BE2C (cell line): ENCODE results near the gene KIAA0040.

Experiments used
- DNase-seq: peaks from one replicate; pipeline ENCODE4 v3.0.0-alpha.2; 2020
- H3K27me3 ChIP-seq: fragments of 250-450 bp; sonication (Bioruptor Pico); 2 replicates; pipeline ENCODE4 v1.5.1; 2020; ENCODE audit warnings: mild to moderate bottlenecking
- H3K36me3 ChIP-seq: fragments of 250-450 bp; sonication (Bioruptor Pico); 2 replicates; pipeline ENCODE4 v1.5.1; 2020; ENCODE audit warnings: mild to moderate bottlenecking
- H3K4me1 ChIP-seq: fragments of 250-450 bp; sonication (Bioruptor Pico); 2 replicates; pipeline ENCODE4 v1.5.1; 2020
- H3K4me3 ChIP-seq: 2 replicates; pipeline ENCODE4 v1.5.1; 2011; ENCODE audit warnings: low read depth, low read length
- H3K9me3 ChIP-seq: fragments of 250-450 bp; sonication (Bioruptor Pico); 2 replicates; pipeline ENCODE4 v1.5.1; 2020
- CTCF ChIP-seq: IDR thresholded peaks from 2 replicates; pipeline ENCODE4 v1.5.1; 2012; ENCODE audit warnings: mild to moderate bottlenecking, low read depth, low read length

The KIAA0040 gene

DNA sequence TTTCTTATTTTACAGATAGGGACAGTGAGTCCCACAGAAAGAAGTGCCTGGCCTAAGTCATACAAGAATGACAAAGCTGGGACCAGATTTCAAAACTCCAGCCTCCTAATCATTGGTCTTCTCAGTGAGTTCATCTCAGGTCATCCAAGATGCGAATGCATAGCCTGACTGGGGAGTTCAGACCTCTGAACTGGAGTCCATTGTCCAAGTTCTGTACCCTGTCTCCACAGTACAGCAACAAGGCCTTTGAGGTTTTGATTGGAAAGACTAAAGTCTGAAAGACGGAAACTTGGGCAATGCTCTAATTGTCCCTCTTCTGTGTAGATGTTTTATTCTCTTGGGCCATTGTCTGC, 63.0 kb downstream of the KIAA0040 start:
- Histone ChIP-seq H3K27me3 (no peaks in the 10 kb centered on the region), H3K36me3 (no peaks in the 10 kb centered on the region), H3K4me3 (no peak overlapping the region), H3K4me1 (peaks cover 10% of the 10 kb centered on the region), H3K9me3 (no peaks in the 10 kb centered on the region)
- no peak for TF ChIP-seq CTCF
- no peak for DNase-seq

GRCh38 chr1:175129182-175129581, 63.4 kb downstream of the KIAA0040 start:
- Histone ChIP-seq H3K27me3 (no peaks in the 10 kb centered on the region), H3K9me3 (no peaks in the 10 kb centered on the region), H3K4me1 (peaks cover 10% of the 10 kb centered on the region), H3K4me3 (no peak overlapping the region), H3K36me3 (no peaks in the 10 kb centered on the region)
- no peak for DNase-seq
- TF ChIP-seq CTCF, result no peak

DNA sequence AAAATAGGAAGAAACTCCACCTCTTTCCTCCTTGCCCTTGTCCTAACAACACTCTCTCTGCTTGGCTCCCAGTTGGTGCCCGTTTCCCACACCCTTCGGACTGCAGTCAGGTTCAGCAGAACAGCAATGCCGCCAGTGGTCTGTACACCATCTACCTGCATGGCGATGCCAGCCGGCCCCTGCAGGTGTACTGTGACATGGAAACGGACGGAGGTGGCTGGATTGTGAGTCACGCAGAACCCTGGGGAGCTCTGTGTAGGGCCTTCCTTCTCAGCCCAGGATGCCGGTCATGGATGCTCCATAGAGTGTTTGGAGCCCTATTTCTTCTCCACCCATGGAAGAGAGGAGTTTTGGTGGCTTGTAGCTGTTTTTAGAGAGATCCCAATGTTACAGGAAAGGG, 64.1 kb downstream of the KIAA0040 start:
- DNase-seq, result no peak
- Histone ChIP-seq H3K4me3 (no peak overlapping the region), H3K4me1 (peaks cover 10% of the 10 kb centered on the region), H3K27me3 (no peaks in the 10 kb centered on the region), H3K36me3 (no peaks in the 10 kb centered on the region), H3K9me3 (no peaks in the 10 kb centered on the region)
- no peak for TF ChIP-seq CTCF

DNA sequence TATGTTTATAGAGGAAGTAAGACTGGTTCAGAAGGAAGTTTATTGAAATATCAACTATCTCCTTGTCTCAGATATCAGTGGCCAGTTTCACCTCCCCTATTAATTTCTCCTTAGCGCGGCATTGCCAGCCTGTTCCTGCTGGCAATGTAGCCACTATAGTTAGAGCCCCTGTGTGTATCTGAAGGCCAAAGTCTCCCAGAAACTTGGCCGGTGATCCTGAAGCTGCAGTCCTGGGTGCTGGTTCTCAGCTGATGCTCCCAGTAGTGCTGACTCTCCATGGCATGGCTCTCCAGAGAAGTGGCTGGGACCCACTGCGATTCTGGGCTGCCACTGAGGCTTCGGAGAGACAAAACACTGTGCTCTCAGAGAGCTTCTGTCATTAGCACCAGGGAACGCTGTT, 65.0 kb downstream of the KIAA0040 start:
- DNase-seq, result no peak
- Histone ChIP-seq H3K4me1 (peaks cover 10% of the 10 kb centered on the region), H3K4me3 (no peak overlapping the region), H3K36me3 (no peaks in the 10 kb centered on the region), H3K9me3 (no peaks in the 10 kb centered on the region), H3K27me3 (no peaks in the 10 kb centered on the region)
- TF ChIP-seq CTCF, result no peak

DNA sequence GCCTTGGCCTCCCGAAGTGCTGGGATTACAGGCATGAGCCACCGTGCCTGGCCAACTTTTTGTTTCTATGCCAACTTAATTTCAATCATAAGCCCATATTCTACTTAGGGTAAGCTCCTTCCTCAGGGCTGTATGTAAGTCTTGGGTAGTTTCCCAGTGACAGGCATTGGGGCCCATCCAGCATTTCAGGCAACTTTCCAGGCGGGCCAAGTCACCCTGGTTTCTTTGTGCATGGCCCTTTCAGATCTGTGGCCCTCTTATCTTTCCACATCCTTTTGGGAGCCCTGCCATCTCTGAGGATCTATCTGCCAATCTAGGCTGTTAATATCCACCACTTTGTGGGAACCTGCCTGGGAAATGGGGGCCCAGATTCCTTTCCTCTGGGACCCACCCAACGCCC, 66.2 kb downstream of the KIAA0040 start:
- no peak for TF ChIP-seq CTCF
- no peaks in the 10 kb centered on the region for H3K9me3 ChIP-seq
- no peak overlapping the region for H3K4me3 ChIP-seq
- no peaks in the 10 kb centered on the region for H3K27me3 ChIP-seq
- peaks cover 10% of the 10 kb centered on the region for H3K4me1 ChIP-seq
- H3K36me3 ChIP-seq, result no peaks in the 10 kb centered on the region
- no peak for DNase-seq

DNA sequence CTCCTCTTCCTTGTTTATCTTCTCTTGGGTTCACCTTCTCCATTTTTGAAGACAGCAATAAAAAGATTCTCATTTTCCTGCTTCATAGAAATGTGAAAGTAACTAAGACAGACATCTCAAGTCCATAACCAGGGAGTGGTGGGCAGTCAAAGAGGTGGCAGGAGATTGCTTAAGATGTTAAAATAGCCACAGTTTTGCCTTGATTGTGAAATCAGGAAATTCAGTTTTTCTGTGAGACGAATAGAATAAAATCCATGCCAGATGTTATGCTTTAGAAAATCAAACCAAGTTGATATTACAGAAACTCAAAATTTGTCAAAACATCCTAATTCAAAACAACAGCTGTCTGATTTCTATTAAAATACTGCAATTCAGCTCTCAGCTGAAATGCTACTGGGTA, 67.7 kb downstream of the KIAA0040 start:
- no peaks in the 10 kb centered on the region for H3K27me3 ChIP-seq
- DNase-seq, result no peak

More for the DNA sequence above, 67.7 kb downstream of the KIAA0040 start:
- H3K4me3 ChIP-seq, result no peak overlapping the region
- peaks cover 3% of the 10 kb centered on the region for H3K4me1 ChIP-seq
- no peak for TF ChIP-seq CTCF
- H3K36me3 ChIP-seq, result no peaks in the 10 kb centered on the region
- no peaks in the 10 kb centered on the region for H3K9me3 ChIP-seq
